Limb (tissue), 2 donors: ENCODE data around the gene CHI3L1.

Experiments used
- DNase-seq, 2 donors: peaks; one replicate each; pipeline ENCODE4 v3.0.0-alpha.2; 2016; ENCODE audit errors: extremely low spot score in 2 of 2

Gene CHI3L1

DNA sequence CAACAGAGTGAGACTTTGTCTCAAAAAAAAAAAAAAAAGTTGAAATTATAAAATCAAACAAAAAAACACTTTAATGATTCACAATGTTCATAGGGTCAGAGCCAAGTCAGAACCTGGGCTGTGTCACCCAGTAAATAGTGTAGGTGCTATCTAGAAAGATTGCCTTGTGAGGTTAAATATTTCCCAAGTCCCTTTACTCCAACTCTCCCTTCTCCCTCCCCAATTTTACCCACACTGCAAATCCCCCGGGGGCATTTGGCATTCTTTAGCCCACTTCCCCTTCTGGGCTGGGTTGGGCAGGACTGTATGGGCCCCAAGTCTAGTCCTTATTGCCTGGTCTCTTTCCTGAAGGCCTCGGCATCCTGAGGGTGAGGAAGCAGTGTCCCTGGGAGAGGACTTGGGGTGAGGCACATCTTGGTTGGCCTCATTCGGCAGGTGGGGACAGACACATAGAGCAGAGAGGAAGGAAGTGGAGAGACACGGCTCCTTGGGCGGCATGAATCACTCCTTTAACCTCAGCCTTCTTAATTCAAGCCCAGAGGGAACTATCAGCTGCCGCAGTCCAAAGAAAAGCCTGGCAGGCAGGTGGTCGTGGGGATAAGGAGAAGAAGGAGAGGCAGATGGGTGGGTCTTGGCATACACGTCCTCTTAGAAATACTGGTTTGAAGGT is 50.7 kb downstream of the CHI3L1 start:
- no peak for DNase-seq

- no peak for DNase-seq
Observed at GRCh38 chr1:203133970-203134725, 52.4 kb downstream of the CHI3L1 start.

GRCh38 chr1:203131548-203132200 is 54.8 kb downstream of the CHI3L1 start:
- no peak for DNase-seq

DNA sequence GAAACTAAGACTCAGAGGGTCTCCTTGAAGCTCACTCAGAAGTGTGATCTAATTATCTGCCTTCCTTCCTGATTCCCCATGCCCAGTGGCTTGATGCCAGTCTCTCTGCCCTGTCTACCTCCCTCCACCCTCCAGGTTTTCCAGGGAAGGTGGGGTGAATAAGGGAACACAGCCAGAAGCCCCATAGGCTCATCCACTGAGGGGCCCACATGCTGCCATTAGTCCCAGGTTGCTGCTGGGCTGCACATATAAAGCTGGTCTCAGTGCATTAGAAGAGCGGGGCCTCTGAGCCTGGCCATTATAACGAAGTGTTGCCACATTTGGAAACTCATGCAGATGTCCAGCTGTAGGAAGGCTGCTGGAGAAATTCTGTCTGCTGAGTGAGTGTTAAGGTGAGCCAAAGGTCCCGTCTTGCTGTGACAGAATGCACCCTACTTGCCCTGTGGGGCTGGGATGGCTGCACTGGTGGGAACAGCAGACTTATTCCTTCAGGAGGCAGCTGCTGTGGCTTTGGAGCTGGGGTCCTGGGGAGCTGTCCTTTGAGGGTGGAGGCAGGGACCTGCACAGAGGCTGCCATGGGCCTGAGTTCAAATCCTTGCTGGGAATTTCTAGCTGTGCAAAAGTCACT is 56.0 kb downstream of the CHI3L1 start:
- DNase-seq, result peak in 1 of 2 donors; percentile 24

DNA sequence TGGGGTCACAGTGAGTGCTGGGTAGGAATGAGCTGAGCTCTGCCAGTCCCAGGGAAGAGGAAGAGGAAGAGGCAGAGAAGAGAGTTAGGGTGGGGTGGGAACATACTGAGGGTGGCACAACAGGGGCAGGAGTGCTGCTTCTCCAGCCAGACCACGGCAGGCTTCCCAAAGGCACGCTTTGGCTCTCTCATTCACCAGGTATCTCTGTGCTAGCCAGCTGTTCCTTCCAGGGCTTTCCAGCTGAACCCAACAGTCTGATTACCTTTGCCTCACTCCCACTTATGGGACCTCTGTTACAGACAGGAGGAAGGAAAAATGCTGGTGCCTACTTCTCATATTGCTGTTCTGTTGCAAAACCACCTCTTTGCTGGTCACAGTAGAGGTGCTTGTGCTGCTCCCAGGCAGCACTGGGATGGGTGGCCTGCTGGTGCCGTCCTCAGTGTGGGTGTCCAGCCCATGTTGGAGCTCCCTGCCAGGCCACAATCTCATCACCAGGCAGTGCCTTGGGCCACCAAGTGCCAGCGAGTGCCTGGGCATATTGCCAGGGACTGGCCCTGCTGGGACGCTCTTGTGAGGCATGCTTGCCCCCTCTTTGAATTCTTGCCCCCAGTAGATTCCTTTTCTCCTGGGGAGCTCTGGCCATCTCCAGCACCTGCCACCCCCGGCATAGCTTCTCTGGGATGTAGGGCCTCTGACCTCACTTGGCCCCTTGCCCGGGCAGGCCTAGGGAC is 56.8 kb downstream of the CHI3L1 start:
- DNase-seq, result peak in 1 of 2 donors; percentile 48
